Spleen (tissue), 7 donors: Measurements from ENCODE around the gene ALG5.

Source experiments
- CTCF ChIP-seq, 11 experiments: fragments of 200-600 bp in 7 of 11; fragments of 450-650 bp in 4 of 11; sonication (generic) in 4 of 11; IDR thresholded peaks in 8 of 11; conservative IDR thresholded peaks in 3 of 11; 1 replicate in 7 of 11; 2 replicates in 4 of 11; pipeline versions ENCODE4 v1.4.0 to v1.8.0; 2016 to 2021; ENCODE audit warnings: antibody characterized with exemption in 11 of 11, inconsistent platforms in 4 of 11, mild to moderate bottlenecking in 1 of 11
- POLR2A ChIP-seq, 3 donors: fragments of 450-650 bp; IDR thresholded peaks; one replicate each; pipeline ENCODE4 v1.5.1; 2017; ENCODE audit warnings: antibody characterized with exemption in 3 of 3, mild to moderate bottlenecking in 1 of 3
- POLR2AphosphoS5 ChIP-seq, 3 donors: sonication (generic); formaldehyde crosslinking; IDR thresholded peaks; one replicate each; pipeline ENCODE4 v1.5.1; 2017; ENCODE audit warnings: antibody characterized with exemption in 3 of 3
- donor health status: DM: no; HTN: no; CAD: no; lungs with moderate emphysema.
- donor health status: DM: no; HTN: no; CAD: no.
- donor health status: DM: no; HTN: no; CAD: no.

DNA sequence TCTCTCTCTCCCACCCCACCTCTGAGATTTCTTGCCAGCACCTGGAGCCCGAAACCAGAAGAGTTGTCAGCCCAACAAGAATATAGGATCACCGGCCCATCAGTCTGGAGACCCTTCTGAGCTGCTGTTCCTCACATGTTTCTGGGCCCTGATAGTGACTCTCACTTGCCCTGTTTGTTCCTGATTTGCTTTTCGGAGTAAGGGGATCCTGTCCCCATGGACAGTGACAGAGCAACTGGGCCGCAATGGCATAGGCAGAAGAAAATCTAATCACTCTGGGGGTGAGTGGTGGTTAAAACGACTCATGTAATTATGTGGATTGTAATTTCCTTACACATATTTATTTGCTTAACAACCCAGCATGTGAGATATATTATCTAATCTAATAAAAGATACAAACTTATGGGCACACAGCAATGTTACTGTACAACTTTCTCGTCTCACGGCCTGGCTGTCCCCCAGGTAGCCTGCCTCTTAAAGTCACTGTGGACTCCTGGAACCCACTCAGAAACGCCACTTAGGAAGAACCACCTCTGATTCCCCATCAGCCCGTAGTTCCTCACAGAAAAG lies 78.4 kb downstream of the ALG5 start:
- no peak for TF ChIP-seq CTCF (IDR thresholded peaks at IDR 0.05 in 8 of 11, conservative IDR thresholded peaks at IDR 0.05 in 3 of 11)
- TF ChIP-seq POLR2AphosphoS5 (IDR thresholded peaks at IDR 0.05): no peak
- TF ChIP-seq POLR2A (IDR thresholded peaks at IDR 0.05): no peak
